ENCODE data around the gene ODF4.
"Not testable (repeated sequence)": the region's sequence is repeated elsewhere in the genome, so short reads cannot be mapped to it uniquely, and the experiment has no call there.

Gene ODF4

GRCh38 chr17:8371786-8372185, 32.1 kb downstream of the ODF4 start:
- DNase-seq: no peak

- DNase-seq: no peak
Observed at GRCh38 chr17:8372422-8372821, 32.8 kb downstream of the ODF4 start.

GRCh38 chr17:8373856-8374255, 34.2 kb downstream of the ODF4 start:
- not testable (repeated sequence) for DNase-seq

- DNase-seq: no peak
Observed at GRCh38 chr17:8375738-8376259, 36.2 kb downstream of the ODF4 start.

- DNase-seq: peak; percentile 94
Observed at GRCh38 chr17:8376271-8377067, 36.8 kb downstream of the ODF4 start, which contains the start of gene KRABD2. Gene KRABD2 (minus strand): TSS chr17:8376704.

DNA sequence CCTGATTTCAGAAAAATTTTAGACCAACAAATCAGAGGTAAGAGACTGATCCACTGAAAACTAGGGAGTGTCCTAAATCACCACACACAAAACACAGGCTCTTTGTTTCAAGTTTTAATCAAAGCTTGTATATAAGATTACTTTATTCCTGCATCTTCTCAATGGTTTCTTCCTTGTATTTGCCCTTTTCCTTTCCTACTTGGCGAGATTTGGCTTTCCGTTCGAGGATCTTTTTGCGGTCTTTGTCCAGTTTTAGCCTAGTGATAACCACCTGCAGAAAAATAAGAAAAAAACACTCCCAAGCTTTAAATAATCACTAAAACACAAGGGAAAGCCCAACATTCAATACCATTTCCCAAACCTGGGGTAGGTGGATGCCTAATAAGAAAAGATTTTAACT, 37.8 kb downstream of the ODF4 start:
- DNase-seq: no peak

- not testable (repeated sequence) for DNase-seq
Observed at GRCh38 chr17:8378117-8378516, 38.5 kb downstream of the ODF4 start.

GRCh38 chr17:8380049-8380448, 40.4 kb downstream of the ODF4 start:
- DNase-seq: no peak

DNA sequence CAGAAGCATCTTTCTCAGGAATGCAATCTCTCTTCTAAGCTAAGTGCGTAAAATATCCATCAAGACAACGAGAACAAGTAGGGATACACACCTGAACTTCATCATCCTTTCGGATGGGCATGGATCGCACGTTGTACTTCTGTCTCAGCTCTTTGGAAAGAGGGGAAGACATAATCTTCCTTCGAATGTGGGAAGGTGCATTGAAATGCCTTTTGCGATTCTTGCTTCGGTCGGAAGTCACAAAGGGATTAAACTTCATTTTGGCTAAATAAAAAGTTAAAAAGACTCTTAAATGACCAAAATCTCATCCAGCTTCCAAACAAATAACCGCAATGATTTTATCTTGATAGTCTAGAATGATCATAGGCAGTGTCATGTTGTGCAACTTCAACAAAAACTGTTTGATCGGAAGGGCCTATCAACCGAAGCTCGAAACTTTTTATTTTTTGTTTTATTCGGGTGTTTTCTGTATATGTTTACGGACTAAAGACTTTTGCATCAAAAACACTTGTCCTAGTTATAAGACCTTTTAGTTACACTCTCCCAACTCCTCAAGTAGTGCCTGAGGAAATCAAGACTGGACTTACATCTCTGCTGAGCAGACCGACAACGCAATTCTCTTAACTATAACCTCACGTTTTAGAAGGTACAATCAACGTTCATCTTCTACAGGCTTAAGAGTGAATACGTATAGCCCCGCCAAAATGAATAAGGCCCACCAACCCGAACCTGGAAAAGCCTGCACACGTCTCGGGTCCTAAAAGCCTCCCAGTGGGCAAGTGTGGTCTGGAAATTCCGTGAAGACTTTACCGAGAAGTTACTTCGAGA, 42.6 kb downstream of the ODF4 start:
- no peak for DNase-seq

- DNase-seq: no peak
Observed at GRCh38 chr17:8382880-8383142, 43.2 kb downstream of the ODF4 start.

- peak; percentile 94 for DNase-seq
Observed at GRCh38 chr17:8383143-8383822, 43.6 kb downstream of the ODF4 start, which contains the start of gene RPL26. Gene RPL26 (minus strand): TSS chr17:8383193. CDS start chr17:8382310, 883 bp downstream.

DNA sequence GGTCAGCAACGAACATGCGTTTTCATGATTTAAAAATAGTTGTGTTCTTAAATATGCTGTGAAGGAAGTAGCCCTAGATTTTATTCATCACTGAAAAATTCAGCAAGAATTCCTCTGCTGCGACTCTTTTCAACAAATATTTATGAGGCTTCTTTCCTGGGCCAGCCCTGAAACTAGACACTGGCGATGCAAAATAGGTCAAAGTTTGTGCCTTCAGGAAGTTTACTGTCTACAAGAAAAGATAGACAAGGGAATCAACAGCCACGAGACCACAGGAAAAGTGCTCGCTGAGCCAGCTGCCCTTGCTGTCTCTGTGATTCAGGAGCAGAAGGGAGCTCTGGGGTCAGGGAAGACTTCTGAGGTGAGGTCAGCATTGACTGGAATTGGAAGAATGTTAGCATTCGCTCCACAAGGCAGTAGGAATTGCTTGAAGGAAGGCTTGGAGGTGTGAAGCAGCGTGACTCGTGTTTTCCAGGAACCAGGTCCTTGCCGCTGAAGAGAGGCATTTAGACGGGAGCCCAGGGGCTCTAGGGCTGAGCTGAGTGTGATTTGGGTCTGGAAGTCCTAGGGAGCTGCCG, 45.2 kb downstream of the ODF4 start:
- no peak for DNase-seq

- DNase-seq: no peak
Observed at GRCh38 chr17:8386841-8387240, 47.2 kb downstream of the ODF4 start.

GRCh38 chr17:8387914-8388651, 48.4 kb downstream of the ODF4 start:
- no peak for DNase-seq

- no peak for DNase-seq
Observed at GRCh38 chr17:8391711-8392110, 52.1 kb downstream of the ODF4 start.

DNA sequence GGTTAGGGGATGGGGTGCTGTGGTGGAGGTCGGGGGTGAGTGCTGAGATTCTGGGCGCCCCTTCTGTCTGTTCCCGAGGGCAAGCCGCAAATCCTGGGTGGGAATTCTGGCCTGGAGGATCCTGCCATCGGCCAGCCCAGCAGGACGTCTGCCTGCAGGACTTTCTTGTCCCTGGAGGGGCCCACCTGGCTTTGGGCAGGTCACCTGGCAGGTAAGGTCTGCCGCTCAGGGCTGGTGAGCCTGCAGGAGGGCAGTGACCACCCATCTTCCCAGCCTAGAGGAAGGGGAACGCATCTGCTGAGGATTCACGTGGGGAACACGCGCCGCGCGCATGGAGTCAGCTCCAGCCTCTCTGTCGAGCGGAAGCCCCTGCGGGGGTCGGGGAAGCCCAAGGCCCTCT, 52.6 kb downstream of the ODF4 start:
- DNase-seq: no peak

DNA sequence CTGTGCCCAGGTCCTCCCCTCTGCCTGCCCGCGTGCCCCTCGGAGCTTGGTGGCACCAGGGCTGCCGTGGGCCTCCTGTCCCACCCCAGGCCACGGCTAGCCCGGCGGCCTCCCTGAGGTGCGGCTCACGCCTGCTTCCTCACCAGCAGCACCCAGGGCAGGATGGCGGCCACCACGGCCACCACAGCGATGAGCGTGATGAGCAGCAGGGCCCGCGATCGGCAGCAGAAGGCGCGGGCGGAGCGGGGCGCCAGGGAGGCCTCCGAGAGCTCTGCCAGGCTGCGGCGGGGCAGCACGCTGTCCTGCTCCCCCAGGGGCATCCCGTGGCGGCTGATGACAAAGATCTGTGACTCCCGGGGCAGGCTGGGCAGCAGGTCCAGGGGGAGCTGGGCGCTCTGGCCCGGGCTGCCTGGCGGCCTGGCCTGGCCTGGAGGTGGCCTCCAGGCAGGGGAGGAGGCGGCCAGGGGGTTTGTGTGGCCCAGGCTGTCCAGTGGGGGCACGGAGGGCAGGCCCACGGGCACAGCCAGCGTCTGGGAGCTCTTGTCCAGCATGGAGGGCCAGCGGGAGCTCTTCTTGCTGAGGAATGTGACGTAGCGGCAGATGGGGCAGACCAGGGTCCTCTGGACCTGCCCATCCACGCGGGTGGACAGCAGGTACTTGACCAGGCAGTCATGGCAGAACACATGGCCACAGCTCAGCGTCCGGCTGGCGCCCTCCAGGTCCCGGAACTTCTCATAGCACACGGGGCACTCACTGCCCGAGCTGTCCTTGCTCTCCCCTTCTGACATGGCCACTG, 53.2 kb downstream of the ODF4 start:
- no peak for DNase-seq

DNA sequence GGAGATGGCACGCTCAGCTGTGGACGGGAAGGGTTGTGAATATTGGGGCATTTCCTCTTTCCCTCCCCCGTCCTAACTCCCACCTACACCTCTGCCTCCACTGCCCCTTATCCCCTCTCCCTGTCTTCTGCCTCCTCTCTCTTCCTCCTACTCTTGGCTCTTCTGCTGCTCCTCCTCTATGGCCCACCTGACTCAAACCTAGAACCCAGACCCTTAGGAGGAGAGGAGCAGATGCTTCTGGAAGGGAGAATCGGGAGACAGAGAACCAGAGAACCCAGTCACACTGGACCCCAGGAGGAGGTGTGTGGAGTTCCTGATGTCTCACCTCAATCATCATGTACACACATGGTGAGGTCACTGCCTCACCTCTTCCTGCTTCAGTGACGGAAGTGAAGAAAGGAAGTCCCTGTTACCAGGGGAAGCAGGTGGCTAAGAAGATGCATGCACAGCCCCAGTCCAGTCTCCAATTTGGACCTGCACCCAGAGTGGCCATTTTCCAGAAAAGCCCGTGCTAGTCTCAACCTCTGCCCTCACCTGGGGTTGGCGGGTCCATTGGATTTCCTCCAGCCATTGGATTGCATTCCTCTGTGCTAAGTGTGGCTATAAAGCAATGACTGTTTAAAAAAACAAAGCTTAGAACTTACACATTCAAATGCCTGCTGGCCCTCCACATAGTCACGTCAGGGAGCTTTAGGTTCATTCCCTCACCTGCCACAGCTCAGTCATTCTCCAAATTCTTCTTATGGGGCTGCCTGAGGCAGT, 54.0 kb downstream of the ODF4 start:
- peak; percentile 38 for DNase-seq

DNA sequence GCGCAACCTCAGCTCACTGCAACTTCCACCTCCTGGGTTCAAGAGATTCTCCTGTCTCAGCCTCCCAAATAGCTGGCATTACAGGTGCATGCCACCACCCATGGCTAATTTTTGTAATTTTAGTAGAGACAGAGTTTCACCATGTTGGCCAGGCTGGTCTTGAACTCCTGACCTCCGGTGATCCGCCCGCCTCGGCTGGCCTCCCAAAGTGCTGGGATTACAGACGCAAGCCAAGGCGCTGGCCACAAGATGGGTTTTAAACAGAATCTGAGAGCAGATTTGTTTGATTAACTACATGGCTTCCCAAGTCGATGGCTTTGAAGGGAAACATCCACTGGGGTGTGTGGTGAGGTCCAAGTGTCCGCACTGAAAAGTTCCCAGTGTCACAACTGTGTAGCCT, 54.9 kb downstream of the ODF4 start:
- DNase-seq: not testable (repeated sequence)

Data from stimulated activated CD4-positive, alpha-beta T cell treated with anti-CD3 and anti-CD28 coated beads, Interleukin-15, amount 100 ng/mL, for 24 hours (primary cell).